ENCODE data around the gene APC2.
"Not testable (repeated sequence)": the region's sequence is repeated elsewhere in the genome, so short reads cannot be mapped to it uniquely, and the experiment has no call there.

The APC2 gene

DNA sequence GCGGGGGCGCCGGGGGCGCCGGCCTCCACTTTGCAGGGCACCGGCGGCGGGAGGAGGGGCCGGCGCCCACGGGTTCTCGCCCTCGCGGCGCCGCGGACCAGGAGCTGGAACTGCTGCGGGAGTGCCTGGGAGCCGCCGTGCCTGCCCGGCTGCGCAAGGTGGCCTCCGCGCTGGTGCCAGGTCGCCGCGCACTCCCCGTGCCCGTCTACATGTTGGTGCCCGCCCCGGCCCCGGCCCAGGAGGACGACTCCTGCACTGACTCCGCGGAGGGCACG, 17.2 kb downstream of the APC2 start:
- DNase-seq: no peak

GRCh38 chr19:1467490-1468273, 17.8 kb downstream of the APC2 start:
- no peak for DNase-seq

DNA sequence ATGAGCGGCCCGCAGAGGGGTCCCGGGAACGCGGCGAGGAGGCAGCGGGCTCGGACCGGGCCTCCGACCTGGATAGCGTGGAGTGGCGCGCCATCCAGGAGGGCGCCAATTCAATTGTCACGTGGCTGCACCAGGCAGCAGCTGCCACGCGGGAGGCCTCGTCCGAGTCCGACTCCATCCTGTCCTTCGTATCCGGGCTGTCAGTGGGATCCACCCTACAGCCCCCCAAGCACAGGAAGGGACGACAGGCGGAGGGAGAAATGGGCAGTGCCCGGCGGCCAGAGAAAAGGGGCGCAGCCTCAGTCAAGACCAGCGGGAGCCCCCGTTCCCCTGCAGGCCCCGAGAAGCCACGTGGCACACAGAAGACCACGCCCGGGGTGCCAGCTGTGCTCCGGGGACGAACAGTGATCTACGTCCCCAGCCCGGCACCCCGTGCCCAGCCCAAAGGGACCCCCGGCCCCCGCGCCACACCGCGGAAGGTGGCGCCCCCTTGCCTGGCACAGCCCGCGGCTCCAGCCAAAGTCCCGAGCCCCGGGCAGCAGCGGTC, 18.4 kb downstream of the APC2 start:
- DNase-seq: no peak

DNA sequence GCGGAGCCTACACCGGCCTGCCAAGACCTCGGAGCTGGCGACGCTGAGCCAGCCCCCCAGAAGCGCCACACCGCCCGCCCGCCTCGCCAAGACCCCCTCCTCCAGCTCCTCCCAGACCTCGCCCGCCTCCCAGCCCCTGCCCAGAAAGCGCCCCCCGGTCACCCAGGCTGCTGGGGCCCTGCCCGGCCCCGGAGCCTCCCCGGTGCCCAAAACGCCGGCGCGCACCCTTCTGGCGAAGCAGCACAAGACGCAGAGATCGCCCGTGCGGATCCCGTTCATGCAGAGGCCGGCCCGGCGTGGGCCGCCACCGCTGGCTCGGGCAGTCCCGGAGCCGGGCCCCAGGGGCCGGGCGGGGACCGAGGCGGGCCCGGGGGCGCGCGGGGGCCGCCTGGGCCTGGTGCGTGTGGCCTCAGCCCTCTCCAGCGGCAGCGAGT, 18.9 kb downstream of the APC2 start:
- DNase-seq: no peak

GRCh38 chr19:1469255-1470054, 19.5 kb downstream of the APC2 start:
- no peak for DNase-seq

GRCh38 chr19:1470055-1470304, 20.1 kb downstream of the APC2 start:
- no peak for DNase-seq

- DNase-seq: no peak
Observed at GRCh38 chr19:1470305-1471009, 20.5 kb downstream of the APC2 start.

GRCh38 chr19:1471010-1471514, 21.1 kb downstream of the APC2 start:
- DNase-seq: no peak

DNA sequence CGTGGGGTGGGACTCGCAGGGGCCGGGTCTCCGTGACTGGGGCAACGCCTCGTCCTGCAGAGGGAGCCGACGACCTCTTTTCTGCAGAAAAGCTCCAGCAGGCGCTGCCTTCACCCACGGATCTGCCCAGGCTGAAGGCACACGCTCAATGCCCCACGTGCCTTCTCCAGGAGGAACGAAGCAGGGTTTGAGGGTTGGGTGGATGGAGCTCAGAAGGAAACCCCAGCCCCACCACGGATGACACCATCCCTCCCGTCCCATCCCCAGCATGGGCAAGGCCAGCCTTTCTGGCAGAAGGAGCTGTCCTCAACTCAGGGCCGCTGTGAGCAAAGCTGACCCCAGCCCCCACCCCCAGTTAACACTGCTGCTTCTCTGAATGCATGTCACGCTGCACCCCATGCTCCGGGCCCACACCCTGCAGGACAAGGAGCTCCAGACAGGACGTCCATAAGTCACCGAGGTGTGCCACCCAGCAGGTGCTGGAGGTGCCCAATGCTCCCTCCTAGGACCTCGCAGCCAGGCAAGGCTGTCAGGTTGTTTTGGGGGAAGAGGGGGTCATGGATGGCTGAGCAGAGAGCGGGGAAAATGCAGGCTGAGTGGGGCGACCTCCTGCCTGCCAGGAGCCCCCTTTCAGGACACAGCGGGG, 21.7 kb downstream of the APC2 start:
- no peak for DNase-seq

DNA sequence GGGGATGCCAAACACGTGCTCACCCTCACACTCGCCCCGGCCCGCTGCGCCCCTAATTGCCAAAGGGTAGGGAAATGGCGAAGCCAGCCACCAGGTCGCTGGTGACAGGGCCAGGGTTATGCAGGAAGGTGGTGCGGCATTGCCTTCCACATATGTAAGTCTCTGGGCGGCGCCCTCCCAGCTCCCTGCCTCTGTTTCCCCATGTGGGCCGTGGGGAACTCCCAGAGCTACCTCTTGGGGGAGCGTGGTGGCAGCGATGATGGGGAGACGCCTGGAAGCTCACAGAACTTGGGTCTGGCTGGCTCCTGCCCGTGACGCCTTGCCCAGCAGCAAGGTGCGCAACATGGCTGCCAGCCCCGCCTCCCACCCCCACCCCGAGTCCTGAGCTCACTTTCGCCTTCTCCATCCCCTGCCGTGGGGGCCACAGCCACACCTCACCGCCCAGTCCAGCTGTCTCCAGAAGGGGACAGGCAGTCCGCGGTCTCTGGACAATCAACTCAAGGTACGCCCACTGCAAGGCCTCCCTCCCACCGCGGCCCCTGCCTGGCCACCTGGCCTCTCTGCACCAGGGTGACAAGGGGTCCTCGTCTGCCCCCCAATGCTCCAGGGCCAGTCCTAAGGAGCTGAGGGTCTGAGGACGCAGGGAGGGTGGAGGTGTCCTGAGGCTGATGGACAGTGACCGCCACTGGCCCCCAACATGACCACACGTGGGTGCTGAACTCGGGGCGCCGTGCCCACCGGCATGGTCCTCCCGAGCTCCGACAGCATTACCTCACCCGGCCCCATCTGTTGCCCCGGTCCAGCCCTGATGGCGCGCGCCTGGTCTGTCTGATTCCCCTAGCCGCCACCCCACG, 22.5 kb downstream of the APC2 start:
- DNase-seq: no peak

DNA sequence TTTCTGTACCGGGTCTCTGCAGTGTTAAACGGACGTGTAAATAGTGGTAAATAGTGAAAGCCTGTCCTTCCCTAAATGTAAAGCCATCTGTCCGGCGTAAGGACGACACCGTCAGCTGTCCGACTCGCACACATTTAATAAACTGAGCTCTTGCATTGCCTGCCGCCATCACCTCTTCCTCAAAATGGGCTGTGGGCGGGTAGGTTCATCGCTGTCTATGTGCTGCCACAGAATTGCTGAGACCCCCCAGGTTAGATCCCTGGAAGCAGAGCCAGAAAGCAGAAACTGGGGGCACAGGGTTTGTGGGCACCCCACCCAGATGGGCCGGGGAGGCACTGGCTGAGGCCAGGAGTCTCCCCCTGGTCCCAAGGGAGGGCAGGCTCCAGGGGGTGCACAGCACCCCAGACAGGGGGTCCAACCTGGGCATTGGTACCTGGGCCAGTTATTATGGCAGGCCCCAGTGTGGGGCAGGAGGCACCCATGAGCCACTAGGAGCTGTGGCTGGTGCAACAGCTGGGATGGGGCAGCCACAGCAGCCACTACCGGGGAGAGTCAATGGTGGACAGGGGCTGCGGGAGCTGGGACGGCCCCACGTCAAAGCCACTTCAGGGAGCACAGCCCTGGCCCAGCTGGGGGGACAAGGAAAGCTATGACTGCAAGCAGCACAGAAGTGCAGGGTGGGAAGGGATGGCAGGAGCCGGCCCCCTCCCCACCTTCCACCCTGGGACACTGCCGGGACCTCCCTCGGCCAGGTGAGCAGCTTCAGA, 23.3 kb downstream of the APC2 start:
- no peak for DNase-seq

DNA sequence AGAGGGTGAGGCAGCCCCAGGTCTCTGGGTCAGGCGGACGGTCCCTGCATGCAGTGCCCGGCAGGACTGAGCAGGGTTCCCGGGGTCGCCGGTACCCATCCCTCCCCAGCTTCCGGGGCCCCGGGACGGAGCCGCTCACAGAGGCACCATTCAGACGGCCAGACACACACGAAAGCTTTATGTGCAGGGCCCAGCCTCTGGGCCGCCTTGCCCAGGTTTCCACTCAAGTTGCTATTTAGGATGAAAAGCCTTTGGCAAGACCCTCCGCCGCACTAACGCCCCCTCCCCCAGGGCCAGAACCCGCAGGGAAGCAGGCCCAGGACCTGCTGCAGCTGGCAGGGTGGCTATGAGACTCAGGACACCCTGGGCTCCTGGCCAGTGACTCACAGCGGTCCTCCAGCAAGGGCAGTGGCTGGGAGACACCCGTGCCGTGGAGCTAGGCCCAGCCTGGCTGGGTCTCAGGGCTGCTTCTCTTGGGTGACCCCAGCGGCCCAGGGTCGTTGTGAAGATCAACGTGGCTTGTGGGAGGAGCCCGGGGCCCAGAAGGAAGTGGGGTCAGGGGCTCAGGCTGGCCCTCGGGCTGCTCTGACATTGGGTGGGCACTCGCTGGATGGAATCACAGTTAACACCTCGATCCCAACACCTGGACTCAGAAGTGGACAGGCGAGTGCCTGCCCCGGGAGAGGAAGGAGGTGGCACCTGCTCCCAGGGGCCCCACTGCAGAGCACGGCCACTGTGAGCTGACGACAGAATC, 24.3 kb downstream of the APC2 start:
- DNase-seq: no peak

- no peak for DNase-seq
Observed at GRCh38 chr19:1474765-1475351, 24.9 kb downstream of the APC2 start.

GRCh38 chr19:1475751-1476437, 26.0 kb downstream of the APC2 start:
- DNase-seq: no peak

DNA sequence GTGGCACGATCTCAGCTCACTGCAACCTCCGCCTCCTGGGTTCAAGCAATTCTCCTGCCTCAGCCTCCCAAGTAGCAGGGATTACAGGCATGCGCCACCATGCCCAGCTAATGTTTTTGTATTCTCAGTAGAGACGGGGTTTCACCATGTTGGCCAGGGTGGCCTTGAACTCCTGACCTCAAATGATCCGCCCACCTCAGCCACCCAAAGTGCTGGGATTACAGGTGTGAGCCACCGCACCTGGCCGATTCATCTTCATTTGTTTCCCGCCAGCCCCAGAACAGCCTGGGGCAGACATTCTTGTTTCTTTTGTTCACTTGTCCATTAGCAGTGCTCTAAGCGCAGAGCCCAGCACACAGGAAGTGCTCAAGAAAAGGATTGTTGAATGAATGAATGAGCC, 27.1 kb downstream of the APC2 start:
- DNase-seq: not testable (repeated sequence)

- DNase-seq: peak; percentile 75
Observed at GRCh38 chr19:1478934-1479707, 29.2 kb downstream of the APC2 start, which contains the start of gene C19orf25. TSS of gene C19orf25 (minus strand) at chr19:1479215. CDS start at chr19:1478903, 312 bp downstream.

- DNase-seq: no peak
Observed at GRCh38 chr19:1481224-1481892, 31.4 kb downstream of the APC2 start.

GRCh38 chr19:1481893-1482360, 32.0 kb downstream of the APC2 start:
- no peak for DNase-seq

Measured in NCI-H2107 (cell line).